ENCODE data around the gene BCDIN3D. TPM values are rescaled to one million over a fixed set of nuclear protein-coding genes. Genes with fewer than 3 reads are reported as not detected.

Gene BCDIN3D
- total RNA-seq, 1 experiment from 2014 or later = 4.8 TPM

DNA sequence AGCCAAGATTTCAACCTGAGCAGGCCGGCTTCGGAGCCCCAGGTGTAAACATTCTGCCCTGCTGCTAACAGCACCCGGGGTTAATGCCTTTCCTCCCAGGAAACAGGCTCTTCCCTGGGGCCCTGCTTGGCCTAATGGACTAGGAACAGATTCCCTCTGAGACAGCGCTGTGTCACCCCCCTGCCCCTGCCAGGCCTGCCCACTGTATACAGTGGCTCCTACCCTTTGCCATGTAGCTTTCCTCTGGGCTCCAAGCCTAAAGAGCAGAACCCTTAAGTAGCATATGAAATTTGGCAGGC is 28.3 kb upstream of the BCDIN3D start:
- Histone ChIP-seq H3K4me3 (ENCODE audit: low read depth in 2 of 2, low read length in 2 of 2) (no peak overlapping the region), H3K4me1 (ENCODE audit: control insufficient read depth, insufficient read depth, low read length) (peaks cover 41% of the 10 kb centered on the region), H3K27ac (ENCODE audit: low read length) (peak overlapping the region; percentile 58), H3K27me3 (ENCODE audit: control insufficient read depth, insufficient read depth, low read length) (no peaks in the 10 kb centered on the region), H3K9me3 (ENCODE audit: control insufficient read depth, insufficient read depth, low read depth, low read length) (no peaks in the 10 kb centered on the region), H3K36me3 (ENCODE audit: control insufficient read depth, insufficient read depth, low read length) (no peaks in the 10 kb centered on the region)
- TF ChIP-seq, protein P1, sequence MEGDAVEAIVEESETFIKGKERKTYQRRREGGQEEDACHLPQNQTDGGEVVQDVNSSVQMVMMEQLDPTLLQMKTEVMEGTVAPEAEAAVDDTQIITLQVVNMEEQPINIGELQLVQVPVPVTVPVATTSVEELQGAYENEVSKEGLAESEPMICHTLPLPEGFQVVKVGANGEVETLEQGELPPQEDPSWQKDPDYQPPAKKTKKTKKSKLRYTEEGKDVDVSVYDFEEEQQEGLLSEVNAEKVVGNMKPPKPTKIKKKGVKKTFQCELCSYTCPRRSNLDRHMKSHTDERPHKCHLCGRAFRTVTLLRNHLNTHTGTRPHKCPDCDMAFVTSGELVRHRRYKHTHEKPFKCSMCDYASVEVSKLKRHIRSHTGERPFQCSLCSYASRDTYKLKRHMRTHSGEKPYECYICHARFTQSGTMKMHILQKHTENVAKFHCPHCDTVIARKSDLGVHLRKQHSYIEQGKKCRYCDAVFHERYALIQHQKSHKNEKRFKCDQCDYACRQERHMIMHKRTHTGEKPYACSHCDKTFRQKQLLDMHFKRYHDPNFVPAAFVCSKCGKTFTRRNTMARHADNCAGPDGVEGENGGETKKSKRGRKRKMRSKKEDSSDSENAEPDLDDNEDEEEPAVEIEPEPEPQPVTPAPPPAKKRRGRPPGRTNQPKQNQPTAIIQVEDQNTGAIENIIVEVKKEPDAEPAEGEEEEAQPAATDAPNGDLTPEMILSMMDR (IDR thresholded peaks at IDR 0.05) = no peak
- TF ChIP-seq POLR2AphosphoS5 (IDR thresholded peaks at IDR 0.05; ENCODE audit: low read depth, low read length) (no peak), TCF7L2 (IDR thresholded peaks at IDR 0.05; ENCODE audit: low read depth, low read length) (no peak), SIN3A (IDR thresholded peaks at IDR 0.05; ENCODE audit: borderline replicate concordance, insufficient read depth, low read depth, low read length) (no peak)
- TF ChIP-seq, protein P2, sequence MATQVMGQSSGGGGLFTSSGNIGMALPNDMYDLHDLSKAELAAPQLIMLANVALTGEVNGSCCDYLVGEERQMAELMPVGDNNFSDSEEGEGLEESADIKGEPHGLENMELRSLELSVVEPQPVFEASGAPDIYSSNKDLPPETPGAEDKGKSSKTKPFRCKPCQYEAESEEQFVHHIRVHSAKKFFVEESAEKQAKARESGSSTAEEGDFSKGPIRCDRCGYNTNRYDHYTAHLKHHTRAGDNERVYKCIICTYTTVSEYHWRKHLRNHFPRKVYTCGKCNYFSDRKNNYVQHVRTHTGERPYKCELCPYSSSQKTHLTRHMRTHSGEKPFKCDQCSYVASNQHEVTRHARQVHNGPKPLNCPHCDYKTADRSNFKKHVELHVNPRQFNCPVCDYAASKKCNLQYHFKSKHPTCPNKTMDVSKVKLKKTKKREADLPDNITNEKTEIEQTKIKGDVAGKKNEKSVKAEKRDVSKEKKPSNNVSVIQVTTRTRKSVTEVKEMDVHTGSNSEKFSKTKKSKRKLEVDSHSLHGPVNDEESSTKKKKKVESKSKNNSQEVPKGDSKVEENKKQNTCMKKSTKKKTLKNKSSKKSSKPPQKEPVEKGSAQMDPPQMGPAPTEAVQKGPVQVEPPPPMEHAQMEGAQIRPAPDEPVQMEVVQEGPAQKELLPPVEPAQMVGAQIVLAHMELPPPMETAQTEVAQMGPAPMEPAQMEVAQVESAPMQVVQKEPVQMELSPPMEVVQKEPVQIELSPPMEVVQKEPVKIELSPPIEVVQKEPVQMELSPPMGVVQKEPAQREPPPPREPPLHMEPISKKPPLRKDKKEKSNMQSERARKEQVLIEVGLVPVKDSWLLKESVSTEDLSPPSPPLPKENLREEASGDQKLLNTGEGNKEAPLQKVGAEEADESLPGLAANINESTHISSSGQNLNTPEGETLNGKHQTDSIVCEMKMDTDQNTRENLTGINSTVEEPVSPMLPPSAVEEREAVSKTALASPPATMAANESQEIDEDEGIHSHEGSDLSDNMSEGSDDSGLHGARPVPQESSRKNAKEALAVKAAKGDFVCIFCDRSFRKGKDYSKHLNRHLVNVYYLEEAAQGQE (IDR thresholded peaks at IDR 0.05; ENCODE audit: insufficient read depth in 1 of 2, low read depth in 2 of 2, low read length in 1 of 2) = no peak
- ChIA-PET POLR2A (interaction anchor here (0.5 kb wide), 1 partner anchor 97 kb away, joined by 3 read pairs; no protein-coding TSS in a partner anchor), CTCF (interaction anchor here (0.5 to 0.9 kb wide), 2 partner anchors 98 to 130 kb away, joined by 6 to 7 read pairs; no protein-coding TSS in a partner anchor)
- ATAC-seq = no peak
- BruUV-seq (replicated peaks) = no TSS peak
- intact Hi-C loops (cut with micrococcal nuclease; ENCODE audit: unreplicated experiment) = no loop called here
- DNase-seq (ENCODE audit: low read depth, low spot score) = no peak
- in situ Hi-C loops (cut with HindIII; ENCODE audit: low pct_unique_long_range_greater_than_20kb, low sequenced_read_pairs) = no loop called here

DNA sequence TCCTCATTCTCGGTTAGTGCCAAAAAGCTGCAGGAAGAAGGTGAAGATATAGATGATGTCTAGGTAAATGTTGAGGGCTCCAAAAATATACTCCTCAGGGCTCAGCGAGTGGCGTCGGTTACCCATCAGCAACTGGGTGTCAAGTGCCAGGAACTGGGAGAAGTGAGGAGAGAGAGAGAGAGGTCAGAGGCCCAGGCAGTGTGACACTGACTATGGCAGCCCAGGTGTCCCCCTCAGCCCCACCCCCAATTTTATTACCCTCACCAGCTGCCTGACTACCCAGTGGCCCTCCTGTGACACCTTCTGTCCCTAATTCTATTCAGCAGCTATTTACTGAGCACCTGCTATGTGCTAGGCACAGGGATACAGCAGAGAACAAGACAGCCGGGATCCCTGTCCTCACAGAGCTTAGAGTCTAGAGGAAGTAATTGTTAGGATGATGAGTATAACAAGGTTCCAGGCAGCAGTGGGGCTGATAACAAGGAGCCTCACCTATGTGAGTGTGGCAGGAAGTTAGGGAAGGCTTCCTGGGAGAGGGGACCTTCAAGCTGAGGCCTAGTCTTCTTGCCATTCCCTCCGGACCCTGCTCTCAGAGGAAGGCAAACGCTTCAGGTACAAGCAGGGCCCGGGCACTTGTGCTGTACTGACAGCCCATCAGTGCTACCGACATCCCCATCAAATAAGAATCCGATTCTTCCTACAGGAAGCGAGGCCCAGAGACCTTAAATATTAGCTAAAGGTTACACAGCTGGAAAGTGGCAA is 27.8 kb upstream of the BCDIN3D start:
- in situ Hi-C loops (cut with HindIII; ENCODE audit: low pct_unique_long_range_greater_than_20kb, low sequenced_read_pairs) = no loop called here
- no peaks in the 10 kb centered on the region for H3K27me3 ChIP-seq (ENCODE audit: control insufficient read depth, insufficient read depth, low read length)
- ChIA-PET POLR2A (interaction anchor here (0.5 kb wide), 1 partner anchor 98 kb away, joined by 3 read pairs; no protein-coding TSS in a partner anchor), CTCF (interaction anchor here (0.5 to 0.9 kb wide), 2 partner anchors 97 to 130 kb away, joined by 6 to 7 read pairs; no protein-coding TSS in a partner anchor)
- H3K27ac ChIP-seq (ENCODE audit: low read length) = peak overlapping the region; percentile 83
- no peak for TF ChIP-seq TCF7L2 (IDR thresholded peaks at IDR 0.05; ENCODE audit: low read depth, low read length)
- no peak for TF ChIP-seq SIN3A (IDR thresholded peaks at IDR 0.05; ENCODE audit: borderline replicate concordance, insufficient read depth, low read depth, low read length)
- no peak for TF ChIP-seq POLR2AphosphoS5 (IDR thresholded peaks at IDR 0.05; ENCODE audit: low read depth, low read length)
- TF ChIP-seq, protein P2 (IDR thresholded peaks at IDR 0.05; ENCODE audit: insufficient read depth in 1 of 2, low read depth in 2 of 2, low read length in 1 of 2) = no peak
- TF ChIP-seq, protein P1 (IDR thresholded peaks at IDR 0.05) = no peak
- H3K36me3 ChIP-seq (ENCODE audit: control insufficient read depth, insufficient read depth, low read length) = no peaks in the 10 kb centered on the region
- no peak overlapping the region for H3K4me3 ChIP-seq (ENCODE audit: low read depth in 2 of 2, low read length in 2 of 2)
- BruUV-seq (replicated peaks) = no TSS peak
- H3K4me1 ChIP-seq (ENCODE audit: control insufficient read depth, insufficient read depth, low read length) = peaks cover 41% of the 10 kb centered on the region
- intact Hi-C loops (cut with micrococcal nuclease; ENCODE audit: unreplicated experiment) = no loop called here
- DNase-seq (ENCODE audit: low read depth, low spot score) (no peak), ATAC-seq (no peak)
- no peaks in the 10 kb centered on the region for H3K9me3 ChIP-seq (ENCODE audit: control insufficient read depth, insufficient read depth, low read depth, low read length)

Data from Panc1 (cell line).